LNCAP (cell line): ENCODE data around the gene PPARD.

Experiments
- CTCF ChIP-seq: fragments of 450-650 bp; IDR thresholded peaks from 2 replicates; pipeline ENCODE4 v1.5.1; 2017; ENCODE audit warnings: mild to moderate bottlenecking

PPARD gene

GRCh38 chr6:35363293-35363750, 21.0 kb downstream of the PPARD start:
- no peak for TF ChIP-seq CTCF

DNA sequence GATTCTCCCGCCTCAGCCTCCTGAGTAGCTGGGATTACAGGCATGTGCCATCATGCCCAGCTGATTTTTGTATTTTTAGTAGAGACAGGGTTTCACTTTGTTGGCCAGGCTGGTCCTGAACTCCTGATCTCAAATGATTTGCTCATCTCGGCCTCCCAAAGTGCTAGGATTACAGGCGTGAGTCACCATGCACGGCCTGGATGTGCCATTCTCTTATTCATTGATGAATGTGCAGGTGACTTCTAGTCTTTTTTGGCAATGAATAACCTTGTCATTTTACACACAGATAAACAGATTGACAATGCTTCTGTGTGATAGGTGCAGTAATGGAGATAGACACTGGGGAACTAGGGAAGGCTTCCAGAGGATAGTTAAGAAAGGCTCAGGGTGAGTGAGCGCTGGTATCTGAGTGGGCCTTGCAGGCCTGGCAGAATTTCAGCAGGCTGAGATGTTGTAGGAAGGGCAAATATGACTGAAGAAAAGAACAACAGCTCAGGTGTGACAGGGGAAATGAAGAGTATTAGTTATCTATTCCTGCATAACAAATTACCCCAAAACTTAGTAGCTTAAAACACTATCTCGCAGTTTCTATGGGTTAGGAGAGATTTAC, 23.3 kb downstream of the PPARD start:
- TF ChIP-seq CTCF, result no peak

- no peak for TF ChIP-seq CTCF
These were observed 23.8 kb downstream of the PPARD start for GRCh38 chr6:35366204-35366596.

- TF ChIP-seq CTCF, result no peak
These were observed 25.3 kb downstream of the PPARD start for GRCh38 chr6:35367646-35368037.

DNA sequence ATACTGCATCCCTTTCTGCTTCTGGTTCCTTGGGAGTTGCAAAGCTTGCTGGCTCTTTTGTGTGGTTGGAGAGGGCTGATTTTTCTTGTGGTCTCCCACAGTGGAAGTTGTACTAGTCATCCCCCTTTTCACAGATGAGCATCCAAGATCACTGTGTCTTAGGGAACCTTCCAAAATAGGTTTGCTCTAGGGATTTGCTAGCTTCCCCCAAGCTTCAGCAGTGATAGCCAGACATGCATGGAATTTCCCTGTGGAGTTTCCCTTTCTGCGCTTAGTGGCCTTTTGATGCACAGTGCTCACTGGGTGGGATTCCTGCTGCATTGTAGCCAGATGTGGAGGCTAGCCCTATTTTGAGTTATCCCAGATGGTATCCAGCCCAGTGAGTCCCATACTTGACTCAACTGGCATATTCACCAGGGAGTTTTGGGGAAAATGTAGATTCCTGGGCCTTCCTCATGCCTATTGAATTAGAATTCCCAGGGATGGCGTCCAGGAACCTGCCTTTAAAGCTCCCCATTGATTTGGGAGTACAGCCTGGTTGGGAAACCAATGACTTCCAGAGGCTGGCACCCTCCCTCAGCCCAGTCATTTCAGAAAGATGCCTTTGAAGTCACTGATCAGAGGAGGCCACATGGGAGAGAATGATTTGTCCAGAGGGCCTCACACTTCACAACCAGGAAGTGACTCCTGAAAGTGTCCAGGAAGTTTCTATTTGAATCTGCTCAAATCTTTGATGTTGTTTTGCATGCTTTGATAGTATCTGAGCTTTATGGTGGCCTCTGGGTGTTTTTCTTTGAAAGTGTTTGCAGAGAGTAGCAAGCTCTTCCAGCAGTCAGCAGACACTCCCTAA, 25.9 kb downstream of the PPARD start:
- no peak for TF ChIP-seq CTCF

GRCh38 chr6:35370124-35370741, 27.9 kb downstream of the PPARD start:
- TF ChIP-seq CTCF, result no peak

DNA sequence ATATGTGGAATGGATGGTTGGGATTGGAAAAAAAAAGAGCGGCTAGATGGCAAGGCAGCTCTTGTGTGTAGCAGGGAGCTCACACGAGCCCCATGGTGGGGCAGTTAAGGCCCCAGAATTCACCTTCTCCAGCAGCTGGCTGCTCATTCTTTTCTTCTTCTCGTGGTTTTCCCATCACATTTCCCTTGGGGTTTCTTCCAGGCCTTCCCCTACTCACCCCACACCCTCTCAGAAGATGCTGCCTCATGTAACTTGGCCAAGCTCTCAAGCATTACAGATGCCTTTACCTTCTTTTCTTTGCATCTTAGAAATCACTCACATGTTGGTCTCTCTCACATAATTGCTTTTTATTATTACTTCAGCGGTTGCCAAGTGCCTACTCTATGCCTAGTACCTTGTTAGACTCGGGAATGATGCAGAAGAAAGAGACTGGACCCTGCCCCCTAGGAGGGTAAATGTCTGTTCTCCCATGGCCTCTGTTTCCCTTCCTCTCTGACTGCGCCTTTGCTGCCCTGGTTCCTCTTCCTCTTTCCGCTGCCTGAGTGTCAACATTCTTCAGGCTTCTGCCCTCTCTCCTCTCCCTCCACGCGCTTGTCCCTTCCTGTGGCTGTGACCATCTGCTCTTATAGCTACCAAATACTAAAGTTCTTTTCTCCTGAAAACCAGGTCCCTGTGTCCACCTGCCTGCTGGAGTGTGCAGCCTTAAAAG, 28.6 kb downstream of the PPARD start:
- no peak for TF ChIP-seq CTCF
